ENCODE results near the gene TMEM229B. TPM values are rescaled to one million over a fixed set of nuclear protein-coding genes. Genes with fewer than 3 reads are reported as not detected.

The TMEM229B gene
- total RNA-seq, 1 donor from 2014 or later: 5.5 TPM

- intact Hi-C loops (cut with DNase I): no loop called here
- Histone ChIP-seq H3K4me3 (no peak overlapping the region), H3K36me3 (no peaks in the 10 kb centered on the region), H3K4me1 (no peaks in the 10 kb centered on the region), H3K9me3 (no peaks in the 10 kb centered on the region), H3K27ac (no peak overlapping the region), H3K27me3 (no peaks in the 10 kb centered on the region)
- TF ChIP-seq CTCF (IDR thresholded peaks at IDR 0.05): no peak
- no peak for DNase-seq (ENCODE audit: low spot score in 2 of 2)
Measured at GRCh38 chr14:67478800-67479084, 9.8 kb downstream of the TMEM229B start.

DNA sequence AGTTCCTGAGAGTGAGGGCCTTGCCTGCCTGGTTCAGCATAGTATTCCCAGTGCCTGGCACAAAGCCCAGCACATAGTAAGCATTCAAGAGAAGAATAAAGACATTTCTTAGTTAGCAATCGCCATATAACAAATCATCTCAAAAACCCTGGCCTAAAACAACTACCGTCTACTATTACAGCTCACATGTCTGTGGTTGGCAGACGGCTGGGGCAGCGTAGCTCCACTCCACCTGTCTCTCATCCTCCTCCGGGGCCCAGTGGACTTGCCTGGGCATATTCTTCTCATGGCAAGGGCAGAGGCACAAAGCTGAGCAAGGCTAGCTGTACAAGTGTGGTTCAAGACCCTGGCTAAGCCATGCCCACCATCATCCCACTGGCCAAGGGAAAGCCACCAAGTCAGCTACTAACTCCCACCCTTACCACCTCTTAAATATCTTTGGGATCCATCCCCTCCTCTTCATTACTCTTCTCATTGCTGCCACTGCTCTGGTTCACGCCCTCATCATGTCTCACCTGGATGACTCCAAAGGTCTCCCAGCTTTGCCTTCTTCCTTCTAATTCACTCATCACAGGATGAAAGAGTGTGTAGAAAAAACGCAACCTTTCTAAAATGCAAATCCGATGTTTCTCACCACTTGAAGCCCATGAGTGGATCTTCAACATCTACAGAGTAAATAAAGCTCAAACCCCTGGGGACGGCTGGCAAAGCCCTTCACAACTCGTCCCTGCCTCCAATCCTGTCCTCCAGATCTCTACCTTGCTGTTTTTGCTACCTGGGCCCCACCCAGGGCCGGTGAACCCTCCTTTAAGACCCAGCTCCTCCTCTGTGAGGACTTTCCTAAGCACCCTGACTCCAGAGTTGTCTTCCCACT is 10.4 kb downstream of the TMEM229B start:
- DNase-seq (ENCODE audit: low spot score in 2 of 2): no peak
- no peaks in the 10 kb centered on the region for H3K4me1 ChIP-seq
- H3K27ac ChIP-seq: no peak overlapping the region
- no peak for TF ChIP-seq CTCF (IDR thresholded peaks at IDR 0.05)
- H3K27me3 ChIP-seq: no peaks in the 10 kb centered on the region
- H3K9me3 ChIP-seq: no peaks in the 10 kb centered on the region
- no peaks in the 10 kb centered on the region for H3K36me3 ChIP-seq
- no peak overlapping the region for H3K4me3 ChIP-seq
- intact Hi-C loops (cut with DNase I): no loop called here

GRCh38 chr14:67474366-67474765 is 14.2 kb downstream of the TMEM229B start:
- Histone ChIP-seq H3K9me3 (no peaks in the 10 kb centered on the region), H3K27me3 (no peaks in the 10 kb centered on the region), H3K4me3 (no peak overlapping the region), H3K36me3 (no peaks in the 10 kb centered on the region), H3K27ac (no peak overlapping the region), H3K4me1 (no peaks in the 10 kb centered on the region)
- intact Hi-C loops (cut with DNase I): no loop called here
- TF ChIP-seq CTCF (IDR thresholded peaks at IDR 0.05): no peak
- DNase-seq (ENCODE audit: low spot score in 2 of 2): no peak

- Histone ChIP-seq H3K4me3 (no peak overlapping the region), H3K27me3 (no peaks in the 10 kb centered on the region), H3K4me1 (no peaks in the 10 kb centered on the region), H3K36me3 (no peaks in the 10 kb centered on the region), H3K9me3 (no peaks in the 10 kb centered on the region), H3K27ac (no peak overlapping the region)
- no peak for DNase-seq (ENCODE audit: low spot score in 2 of 2)
- no peak for TF ChIP-seq CTCF (IDR thresholded peaks at IDR 0.05)
- intact Hi-C loops (cut with DNase I): no loop called here
Measured at GRCh38 chr14:67473290-67474082, 15.0 kb downstream of the TMEM229B start.

DNA sequence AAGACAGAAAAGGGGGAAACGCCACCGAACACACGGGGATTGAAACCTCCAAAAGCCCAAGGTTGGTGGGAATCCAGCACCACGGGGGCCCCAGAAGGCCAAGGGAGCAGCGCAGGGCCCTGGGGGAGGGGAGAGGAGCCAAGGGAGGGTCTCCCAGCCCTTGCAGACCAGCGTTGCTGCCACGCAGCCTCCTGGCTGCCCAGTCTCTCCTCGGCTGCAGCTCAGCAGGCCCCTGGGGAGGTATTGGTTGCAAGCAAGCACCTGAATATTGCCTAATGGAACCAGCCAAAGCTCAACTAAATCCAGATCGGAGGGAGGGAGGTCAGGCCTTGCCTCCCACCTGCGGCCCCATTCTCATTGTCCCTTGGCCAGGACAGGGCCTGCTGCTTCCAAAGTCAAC is 15.8 kb downstream of the TMEM229B start:
- H3K36me3 ChIP-seq: no peaks in the 10 kb centered on the region
- H3K27me3 ChIP-seq: no peaks in the 10 kb centered on the region
- no peaks in the 10 kb centered on the region for H3K4me1 ChIP-seq
- intact Hi-C loops (cut with DNase I): no loop called here
- no peak overlapping the region for H3K4me3 ChIP-seq
- H3K27ac ChIP-seq: no peak overlapping the region
- DNase-seq (ENCODE audit: low spot score in 2 of 2): no peak
- no peak for TF ChIP-seq CTCF (IDR thresholded peaks at IDR 0.05)
- no peaks in the 10 kb centered on the region for H3K9me3 ChIP-seq

All from ascending aorta (tissue), 2 donors.